Femur (tissue), 1 donor: Measurements from ENCODE around the gene DHX8.
A peak's percentile ranks its signal among the peaks of the same experiment; 100 is the strongest.

Experiments used
- DNase-seq: peaks from one replicate; pipeline ENCODE4 v3.0.0-alpha.2; 2017

DHX8 gene

DNA sequence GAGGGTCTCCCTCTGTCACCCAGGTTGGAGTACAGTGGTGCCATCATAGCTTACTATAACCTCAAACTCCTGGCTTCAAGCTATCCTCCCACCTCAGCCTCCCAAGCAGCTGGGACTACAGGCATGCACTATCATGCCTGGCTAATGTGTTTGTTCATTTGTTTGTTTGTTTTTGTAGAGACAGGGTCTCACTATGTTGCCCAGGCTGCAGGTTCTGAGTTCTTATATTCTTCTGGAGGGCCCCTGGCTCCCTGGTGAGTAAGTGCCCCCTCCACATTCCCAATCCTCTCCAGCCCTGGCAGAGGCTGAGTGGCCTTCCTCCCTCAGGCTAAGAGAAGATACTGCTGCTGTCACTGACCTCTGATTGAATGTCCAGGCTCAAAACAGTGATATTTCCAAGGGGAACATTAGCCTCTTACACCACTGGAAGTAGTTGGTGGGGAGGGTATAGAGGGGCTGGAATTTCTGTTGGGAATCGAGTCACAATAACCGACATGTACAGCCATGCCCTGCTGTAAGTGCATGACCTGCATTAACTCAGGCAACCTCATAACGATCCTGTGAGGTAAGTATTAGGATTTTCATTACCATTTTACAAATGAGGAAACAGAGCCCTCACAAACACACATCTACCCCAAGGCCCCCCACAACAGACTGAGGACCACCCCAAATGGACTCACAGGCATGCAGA is 65.1 kb downstream of the DHX8 start:
- DNase-seq, result no peak

DNA sequence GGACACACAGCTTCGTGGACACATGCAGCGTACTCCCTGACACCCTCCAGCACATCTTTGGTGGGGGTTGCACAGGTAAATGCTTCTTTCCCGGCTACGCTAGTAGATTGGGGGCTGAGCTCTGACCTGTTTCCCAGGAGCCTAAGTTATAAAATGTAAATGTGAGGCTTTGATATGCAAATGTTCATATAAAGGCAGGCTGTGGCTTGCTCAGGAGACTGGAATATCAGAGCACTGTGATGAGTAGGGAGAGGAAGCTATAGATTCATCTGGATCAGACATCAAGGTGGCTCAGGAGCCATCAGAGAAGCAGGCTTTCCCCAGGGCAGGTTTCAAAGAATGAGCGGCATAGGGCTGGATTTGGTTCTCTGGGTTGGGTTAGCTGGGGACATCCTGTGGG is 65.7 kb downstream of the DHX8 start:
- DNase-seq, result no peak

DNA sequence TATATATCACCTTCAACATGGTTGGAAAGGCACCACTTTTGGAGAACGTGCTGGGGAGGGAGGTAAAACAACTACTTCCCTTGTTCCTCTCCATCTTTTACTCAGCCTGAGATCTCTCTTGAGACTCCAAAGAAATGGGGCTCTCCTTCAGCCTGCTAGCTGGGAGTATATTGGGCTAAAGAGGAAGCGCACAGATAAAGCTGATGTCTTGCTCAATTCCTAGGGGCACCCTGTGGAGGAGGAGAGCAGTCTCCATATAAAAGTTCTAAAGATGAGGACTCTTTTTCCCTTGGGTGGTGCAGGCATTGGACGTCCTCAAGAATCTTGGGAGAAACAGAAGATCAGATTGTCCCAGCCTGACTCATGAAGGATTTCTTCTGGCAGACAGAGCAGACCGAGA is 67.0 kb downstream of the DHX8 start:
- no peak for DNase-seq

DNA sequence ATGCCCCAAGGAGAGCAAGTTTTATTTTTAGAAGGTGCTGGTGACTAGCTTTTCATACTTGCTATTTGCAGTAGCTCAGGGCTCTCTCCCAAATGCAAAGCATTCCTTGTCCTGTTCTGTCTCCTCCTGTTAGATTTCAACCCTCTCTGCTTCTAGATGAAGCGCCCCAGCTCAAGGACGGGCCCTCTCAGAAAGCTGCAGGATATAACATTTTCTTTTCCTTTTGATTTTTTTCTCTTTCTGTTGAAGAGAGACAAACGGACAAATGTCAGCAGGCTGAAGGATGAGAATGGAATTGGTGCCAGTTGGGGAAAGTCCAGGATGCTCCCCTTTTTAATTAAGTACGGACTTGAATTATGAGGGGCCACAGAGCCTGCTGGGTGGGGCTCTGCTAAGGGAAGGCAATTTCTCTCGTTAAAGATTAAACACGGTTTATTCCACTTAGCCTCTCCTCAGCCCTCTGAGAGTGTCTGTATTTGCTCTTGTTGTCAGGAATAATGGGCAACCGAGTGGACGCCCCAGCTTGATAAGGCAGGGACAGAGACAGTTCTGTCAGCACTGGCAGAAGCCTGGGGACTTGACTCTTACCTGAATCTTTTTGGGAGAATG is 68.6 kb downstream of the DHX8 start:
- DNase-seq, result no peak

DNA sequence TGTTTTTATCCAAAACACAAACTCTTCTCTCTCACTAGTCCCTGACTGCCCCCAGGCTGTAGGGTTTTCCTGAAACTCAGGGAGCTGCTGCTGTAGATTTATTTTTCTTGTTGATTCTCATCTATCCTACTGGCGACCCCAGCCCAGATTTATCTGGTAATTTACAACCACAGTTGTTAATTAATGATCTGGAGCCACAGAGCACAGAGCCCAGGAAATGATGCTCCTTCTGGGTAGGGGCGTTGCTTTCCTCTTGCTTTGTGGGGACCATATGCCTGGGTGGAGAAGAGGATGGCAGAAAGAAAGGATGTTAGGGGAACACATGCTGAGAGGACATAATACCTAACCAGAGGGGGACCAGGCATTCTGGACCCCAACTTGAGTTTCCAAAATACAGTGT is 69.8 kb downstream of the DHX8 start:
- DNase-seq, result no peak

DNA sequence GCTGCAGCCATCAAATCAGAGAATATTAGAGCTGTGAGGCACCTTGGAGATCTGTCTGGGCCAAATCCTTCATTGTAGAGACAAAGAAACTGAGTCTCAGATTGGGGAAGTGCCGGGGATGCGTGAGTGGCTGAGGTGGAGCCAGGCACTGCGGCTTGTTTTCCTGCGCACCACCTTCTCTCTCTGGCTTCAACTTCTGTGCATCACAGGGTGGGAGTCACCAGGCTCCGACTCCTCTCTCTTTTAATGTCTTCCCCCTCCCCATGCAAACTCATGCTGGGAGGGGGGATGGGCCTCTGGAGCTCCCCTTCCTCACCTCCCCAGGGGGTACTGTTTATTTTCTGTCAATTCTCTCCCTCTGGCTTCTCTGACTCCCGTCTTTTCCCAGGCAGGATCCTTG is 71.1 kb downstream of the DHX8 start:
- no peak for DNase-seq

DNA sequence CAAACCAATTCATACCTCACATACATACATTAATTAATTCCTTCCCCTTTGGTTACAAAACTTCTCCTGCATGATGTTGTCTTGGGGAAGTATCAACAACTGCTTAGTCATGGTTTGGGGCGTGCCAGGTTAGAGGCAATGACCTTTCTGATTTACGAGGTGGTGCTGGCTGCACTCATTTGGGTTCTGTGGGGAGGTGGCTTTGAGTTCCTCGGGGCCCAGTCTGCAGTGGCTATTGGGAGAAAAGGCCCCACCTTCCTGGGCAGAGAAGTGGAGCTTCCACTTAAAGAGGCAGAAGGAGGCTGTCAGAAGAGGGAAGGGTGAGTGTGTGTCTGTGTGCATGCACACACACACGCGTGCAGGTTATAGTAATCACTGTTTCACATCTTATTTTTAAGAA is 72.5 kb downstream of the DHX8 start:
- no peak for DNase-seq

DNA sequence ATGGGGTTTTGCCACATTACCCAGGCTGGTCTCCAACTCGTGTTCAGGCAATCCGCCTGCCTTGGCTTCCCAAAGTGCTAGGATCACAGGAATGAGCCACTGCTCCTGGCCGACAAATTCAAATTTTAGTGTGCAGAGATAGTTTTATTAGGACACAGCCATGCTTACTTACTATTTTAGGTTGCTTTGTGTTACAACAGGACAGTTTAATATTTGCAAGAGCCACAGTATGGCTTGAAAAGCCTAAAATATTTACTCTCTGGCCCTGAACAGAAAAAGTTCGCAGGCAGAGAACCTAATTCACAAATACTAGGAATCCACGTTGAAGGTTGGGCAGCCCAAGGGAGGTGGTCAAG is 75.0 kb downstream of the DHX8 start:
- no peak for DNase-seq

DNA sequence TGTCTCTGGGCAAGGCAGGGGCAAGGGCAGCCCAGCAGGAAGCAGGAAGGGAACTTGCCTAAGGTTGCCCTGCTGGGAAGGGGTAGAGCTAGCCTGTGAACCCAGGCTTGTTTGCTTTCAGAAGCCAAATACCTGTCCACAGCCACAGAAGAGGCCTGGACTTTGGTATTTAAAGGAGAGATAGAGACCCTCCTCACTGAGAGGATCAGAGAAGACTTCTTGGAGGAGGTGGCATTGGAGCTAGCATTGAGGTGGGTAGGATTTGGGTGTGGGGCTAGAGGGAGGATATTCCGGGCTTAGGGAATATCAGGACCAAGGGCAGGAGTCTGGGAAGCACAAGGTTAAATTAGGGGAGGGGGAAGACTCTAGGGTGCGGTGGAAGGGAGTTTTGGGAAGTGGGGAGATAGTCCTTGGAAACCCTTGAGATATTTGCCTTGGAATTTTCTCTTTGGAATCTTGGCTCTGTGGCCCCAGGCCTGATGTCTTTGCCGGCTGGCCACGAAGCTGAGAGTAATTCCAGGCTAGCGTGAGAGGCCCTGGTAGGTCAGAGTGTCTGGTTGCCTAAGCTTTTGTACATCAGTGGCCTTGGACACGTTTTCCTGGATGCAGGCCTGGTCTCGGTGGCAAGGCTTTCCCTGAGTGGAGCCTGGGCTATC is 75.5 kb downstream of the DHX8 start:
- peak; percentile 70 for DNase-seq

DNA sequence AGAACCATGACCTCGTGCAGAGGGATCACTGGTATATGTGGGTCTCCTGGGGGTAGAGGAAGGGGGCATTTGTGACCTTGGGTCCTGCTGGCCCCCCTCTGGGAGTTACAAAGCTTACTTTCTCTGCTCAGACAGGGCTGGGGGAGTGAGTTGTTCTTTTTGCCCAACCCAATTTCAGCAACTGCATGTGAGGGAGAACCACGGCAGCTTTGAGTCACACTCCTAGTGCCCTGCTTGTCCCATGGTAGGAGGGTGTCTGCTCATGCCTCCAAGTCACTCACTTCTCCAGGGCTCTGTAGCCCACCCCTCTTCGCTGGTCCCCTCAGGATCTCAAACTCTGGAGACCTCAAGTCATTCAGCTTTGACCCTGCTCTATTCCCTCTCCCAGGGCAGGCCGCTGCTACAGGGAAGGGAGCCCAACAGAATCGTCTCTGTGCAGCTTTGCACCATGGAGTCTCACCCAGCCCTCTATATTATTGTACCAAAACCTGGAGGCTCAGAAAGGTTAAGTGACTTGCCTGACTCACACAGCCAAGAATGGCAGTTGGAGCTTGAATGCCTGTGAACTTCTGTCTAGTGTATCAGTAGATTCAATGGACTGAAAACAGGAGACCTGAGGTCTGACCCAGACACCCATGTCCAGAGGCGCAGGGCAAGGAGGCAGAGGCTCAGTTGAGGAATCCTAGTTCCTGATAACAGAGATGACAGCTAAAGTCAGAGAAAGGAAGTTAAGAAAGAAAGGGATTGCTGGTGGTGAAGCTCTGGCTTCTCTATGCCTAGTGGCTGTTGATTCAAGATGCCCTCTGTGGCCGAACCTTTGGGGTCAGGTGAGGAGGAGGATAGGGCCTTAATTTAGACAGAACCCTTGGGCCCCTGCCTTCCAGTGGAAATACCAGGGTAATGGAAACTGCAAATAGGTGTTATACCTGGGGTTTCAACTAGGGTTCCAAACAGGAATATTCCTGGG is 77.0 kb downstream of the DHX8 start:
- no peak for DNase-seq

DNA sequence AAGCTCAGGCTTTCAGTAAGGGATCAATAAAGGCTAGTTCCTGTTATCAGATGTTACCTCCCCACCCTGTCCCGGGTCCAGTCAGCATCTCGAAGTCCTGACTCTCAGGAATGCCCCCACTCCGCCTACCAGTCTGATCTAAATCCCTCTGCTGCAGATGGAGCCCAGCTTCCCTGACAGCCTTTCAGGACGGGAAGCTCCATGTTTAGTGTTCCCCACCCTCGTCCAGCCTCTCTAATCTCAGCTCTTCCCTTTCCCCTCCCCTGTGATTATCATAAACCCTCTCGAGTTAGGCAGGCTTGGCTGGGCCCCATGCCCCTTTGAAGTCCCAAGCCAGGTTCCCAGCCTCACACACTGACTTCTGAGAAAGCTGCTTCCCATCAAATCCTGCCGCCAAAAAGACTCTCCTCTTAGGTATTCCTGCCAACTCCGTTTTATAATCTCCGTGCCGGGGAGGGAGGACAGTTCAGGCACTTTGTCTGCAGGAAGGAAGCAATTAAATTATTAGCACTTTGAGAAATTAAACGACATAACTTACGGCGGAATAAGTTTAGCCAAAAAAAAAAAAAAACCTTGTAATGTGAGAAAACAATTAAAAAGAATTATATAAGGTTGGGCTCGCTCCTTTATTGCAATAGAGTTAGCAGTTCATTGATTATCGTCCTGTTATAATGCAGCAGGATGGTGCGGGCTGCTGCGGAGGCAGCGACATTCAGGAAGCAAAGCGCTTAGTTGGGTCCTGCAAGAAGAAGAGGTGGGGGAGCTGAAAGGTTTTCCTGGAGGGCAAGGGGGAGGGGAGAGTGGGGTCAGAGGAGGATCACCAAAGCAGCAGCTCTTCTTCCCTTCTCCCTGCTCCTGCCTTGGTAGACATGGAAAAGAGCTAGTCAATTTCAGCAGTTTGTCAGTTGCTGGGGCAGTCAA is 79.2 kb downstream of the DHX8 start:
- DNase-seq, result no peak

DNA sequence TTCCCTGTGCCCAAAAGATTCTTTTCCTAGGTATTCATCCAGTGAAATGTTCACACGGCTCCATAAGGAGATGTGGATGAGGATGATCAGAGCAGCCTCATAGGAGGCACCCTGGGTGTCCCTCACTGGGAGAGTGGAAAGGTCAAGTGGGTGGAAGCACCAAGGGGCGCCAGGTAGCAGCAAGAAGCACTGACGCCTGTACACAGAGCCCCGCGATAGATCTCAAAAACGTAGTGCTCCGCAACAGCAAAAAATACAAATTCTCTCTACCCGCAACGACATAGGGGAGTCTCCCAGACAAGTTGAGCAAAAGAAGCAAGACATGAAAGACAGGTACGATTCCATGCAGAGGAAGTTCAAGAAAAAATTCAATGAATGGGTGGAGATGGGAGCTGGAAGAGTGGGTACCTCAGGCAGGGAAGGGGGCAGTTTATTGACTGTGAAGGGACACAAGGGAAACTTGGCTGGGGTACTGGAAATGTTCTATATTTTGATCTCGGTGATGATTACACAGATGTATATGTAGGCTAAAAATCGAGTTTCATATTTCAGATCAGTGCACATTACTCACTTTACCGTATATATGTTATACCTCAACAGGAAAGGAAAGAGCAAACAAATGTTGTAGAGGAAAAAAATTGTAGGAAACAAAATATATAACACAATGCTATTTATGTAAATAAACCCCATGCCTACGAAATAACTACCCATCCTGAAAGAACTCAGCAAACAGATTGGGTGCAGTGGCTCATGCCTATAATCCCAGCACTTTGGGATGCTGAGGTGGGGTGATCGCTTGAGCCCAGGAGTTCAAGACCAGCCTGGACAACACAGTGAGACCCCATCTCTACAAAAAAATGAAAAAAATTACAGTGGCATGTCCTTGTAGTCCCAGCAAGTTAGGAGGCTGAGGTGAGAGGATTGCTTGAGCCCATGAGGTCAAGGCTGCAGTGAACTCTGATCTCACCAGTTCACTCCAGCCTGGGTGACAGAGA is 80.1 kb downstream of the DHX8 start:
- DNase-seq, result no peak

DNA sequence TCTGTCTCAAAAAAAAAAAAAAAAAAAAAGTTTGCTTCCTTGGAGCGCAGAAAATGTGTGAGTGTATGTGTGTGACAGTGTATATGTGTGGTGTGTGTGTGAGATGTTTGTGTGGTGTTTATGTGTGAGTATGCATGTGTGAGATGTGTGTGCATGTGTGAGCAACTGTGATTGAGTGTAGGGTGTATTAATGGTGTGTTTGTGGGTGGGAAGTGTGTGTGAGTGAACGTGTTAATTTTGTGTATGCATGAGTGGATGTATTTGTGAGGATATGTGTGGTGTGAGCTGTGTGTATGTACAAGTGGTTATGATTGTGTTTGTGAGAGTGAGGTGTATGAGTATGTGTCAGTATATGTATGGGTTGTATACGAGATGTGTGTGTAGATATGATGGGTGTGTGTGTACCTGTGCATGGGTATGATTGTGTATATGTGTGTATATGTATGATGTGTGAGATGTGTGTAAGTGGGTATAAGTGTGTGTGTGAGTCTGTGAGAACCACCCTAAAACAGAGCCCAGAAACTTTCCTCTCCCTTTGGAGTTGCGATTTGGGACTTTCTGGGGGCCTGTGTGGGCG is 84.8 kb downstream of the DHX8 start:
- no peak for DNase-seq

DNA sequence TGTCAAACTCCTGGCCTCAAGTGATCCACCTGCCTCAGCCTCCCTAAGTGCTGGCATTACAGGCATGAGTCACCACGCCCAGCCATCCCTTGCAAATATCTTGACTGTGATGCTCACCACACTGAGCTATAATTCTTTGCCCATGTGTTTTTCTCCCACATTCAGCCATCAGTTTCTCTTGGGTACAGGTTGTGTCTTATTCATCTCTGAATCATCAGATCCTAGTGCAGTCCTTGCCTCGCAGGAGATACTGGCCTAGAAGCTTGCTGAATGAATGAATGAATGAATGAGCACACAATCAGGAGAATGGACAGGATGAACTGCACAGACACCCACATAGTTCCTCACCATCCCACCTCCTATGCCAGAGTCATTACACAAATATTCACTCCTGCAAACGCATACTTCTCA is 86.7 kb downstream of the DHX8 start:
- no peak for DNase-seq

DNA sequence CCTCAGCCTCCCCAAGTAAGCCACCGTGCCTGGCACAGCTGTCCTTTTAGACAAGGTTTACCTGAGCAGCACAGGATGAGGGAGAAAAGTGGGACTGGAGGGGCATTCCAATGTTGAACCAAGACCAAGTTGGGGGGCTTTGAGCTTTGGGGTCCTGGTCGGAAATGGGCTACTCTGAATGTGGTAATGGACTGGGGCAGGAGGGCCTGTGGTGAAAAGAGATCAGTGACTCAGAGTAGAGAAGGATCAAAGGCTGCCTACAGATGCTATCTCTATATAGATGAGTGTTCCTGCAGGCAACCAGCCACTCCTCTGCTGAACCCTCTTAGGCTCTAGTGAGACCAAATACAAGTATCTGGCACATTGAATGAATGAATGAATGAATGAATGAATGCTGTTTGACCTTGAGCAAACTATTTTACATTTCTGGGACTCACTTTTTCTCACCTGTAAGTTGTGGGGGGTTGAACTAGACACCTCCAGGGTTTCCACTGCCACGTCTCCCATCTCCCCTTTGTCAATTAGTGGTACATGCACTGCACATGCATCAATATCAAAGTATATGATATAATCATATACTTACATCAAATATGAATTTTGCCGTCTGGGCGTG is 88.7 kb downstream of the DHX8 start:
- DNase-seq, result no peak

DNA sequence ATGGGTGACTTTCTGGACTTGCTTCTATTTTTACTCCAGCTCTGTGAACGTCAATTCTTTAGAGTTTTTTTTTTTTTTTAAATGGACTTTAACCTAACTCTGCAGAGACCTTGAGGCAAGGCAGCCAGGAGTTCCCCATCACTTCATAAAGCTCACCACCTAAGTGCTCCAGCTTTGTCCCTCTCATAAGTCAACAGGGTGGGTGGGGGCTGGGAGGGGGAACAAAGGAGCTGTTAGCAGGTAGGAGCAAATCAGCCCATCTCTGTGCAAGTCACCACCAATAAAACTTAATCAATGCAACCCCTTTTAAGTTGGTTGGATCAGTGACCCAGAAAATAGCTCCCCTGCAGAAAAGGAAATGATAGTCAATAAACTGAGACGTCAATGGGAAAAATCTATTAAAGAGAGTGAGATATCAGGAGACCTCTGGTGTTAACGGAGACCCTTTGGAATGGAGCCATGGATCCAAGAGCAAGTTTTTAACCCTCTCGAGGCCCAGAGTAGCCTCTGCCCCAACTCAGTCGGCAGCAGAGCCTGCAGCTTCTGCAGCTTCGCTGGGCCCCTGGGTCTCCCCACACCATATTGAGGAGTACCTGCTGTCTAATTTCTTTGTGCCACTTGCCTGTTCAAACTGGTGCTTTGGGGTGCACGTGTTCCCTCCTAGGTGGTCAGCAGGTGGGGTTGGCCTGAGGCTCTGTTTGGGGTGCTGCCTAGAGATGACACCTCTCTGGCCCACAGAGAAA is 90.0 kb downstream of the DHX8 start:
- no peak for DNase-seq

DNA sequence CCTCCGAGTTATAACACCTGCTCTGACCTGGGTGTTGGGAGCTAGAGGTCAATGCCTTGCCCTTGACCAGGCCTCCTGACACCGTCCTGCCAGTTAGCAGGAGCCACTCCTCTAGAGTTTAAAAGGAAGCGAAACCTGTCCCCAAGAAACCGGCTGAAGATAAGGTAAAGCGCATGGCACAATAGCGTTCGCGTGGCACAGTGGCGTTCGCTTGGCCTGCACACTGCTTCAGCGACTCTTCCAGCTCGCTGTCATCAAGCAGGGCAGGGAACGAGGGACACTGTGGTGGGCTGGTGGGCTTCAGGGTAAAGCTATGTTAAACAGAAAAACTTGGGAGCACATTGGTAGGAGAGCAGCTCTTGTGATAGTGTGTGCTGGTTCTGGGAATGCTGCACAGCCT is 90.6 kb downstream of the DHX8 start:
- no peak for DNase-seq

DNA sequence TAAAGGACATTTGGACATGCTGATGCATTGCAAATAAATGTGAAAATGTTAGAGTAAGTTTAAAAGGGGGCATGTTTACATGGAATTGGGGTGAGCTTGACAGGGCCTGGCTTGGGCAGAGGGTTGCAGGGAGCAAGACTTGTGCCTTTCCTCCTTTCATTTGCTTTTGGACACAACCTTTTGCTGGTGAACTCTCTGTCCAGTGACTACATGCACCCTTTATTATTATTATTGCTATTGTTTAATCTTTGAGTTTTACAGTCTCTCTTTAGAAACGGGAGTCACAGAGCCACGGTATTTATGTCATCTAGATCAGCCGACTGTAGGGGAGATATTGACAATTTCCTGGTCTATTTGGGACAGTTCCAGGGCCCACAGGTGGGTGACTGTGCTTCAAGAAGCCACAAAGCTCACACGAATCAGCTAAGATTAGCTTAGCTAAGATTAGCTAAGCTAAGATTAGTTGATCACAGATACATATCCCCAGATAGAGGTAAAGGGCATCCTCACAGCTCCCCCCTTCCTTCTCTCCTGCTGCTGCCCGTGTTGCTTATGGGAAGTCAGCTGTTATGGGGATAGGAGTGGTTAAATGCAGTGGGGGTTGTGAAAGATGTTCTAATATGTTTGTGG is 91.2 kb downstream of the DHX8 start:
- DNase-seq, result no peak
